NCI-H82 treated with DMSO at 0.1 percent for 48 hours (cell line): ENCODE measurements around the gene PRRX2.

ENCODE experiments used
- DNase-seq: peaks from one replicate; lab custom pipeline; 2025; ENCODE audit not compliant: unreplicated experiment; lab: John Stamatoyannopoulos, UW

The PRRX2 gene

GRCh38 chr9:129703667-129704355 is 38.4 kb downstream of the PRRX2 start:
- DNase-seq = no peak

DNA sequence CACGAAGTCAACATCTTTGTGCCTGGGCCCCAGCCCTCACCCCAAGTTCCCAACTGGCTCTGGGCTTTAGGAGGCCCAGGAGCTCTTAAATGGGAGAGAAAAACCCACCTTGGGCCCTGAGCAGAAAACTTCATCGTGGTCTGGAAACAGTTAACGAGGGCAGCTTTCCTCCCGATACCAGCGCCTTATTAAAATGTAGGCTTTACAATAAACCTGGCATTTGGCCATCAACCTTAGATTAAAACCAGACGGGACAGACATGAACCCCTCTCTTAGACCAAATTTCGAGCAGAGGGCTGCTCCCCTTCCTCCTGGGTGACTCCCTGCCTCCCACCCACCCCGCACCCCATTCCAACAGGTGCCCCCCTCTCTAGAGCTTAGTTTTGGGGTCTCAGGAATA is 39.4 kb downstream of the PRRX2 start:
- DNase-seq = no peak

GRCh38 chr9:129708793-129709192 is 43.3 kb downstream of the PRRX2 start:
- DNase-seq = no peak

DNA sequence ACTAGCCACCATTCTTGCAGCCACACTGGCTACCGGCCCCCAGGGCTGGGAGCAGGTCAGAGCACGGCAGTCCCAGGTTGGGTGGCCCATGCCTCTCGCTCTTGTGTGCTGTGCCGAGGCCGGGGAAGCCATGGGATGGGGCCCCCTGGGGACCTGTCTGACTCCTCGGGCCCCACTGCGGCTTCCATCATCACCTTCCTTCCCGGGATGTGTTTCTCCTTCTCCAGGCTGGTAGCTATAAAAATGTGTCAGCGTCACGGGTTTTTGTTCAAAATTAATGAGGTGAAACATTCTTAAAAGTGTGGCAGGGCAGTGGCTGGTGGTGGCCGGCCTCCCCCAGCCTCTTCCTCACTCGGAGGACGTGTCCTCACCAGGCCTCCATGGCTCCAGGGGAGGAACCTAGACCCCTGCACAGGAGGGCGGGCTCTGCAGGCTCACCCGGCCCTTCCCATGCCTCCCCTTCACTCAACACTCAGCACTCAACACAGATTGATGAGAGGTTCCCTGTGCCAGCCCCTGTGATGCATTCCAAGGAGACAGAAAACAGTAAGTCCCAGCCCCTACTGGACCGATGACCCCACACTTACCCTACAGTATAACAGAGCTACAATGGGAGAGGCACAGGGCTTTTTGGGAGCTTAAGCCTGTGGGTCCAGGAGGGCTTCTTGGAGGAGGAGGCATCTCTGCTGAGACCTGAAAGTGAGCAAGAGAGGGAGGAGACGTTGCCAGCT is 44.2 kb downstream of the PRRX2 start:
- DNase-seq = no peak

DNA sequence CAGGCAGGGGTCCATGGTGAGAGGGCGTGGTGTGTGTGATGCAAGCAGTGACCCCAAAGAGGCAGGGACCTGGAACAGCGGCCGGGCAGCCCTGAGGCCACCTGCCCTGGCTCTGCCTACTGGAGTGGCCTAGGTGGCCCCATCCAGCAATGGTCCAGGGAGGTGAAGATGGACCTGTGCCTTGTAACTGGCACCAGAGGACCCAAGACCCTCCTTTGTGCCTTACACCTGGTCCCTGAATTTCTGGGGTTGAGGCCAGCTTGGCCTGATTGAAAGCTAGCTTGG is 44.7 kb downstream of the PRRX2 start:
- no peak for DNase-seq

DNA sequence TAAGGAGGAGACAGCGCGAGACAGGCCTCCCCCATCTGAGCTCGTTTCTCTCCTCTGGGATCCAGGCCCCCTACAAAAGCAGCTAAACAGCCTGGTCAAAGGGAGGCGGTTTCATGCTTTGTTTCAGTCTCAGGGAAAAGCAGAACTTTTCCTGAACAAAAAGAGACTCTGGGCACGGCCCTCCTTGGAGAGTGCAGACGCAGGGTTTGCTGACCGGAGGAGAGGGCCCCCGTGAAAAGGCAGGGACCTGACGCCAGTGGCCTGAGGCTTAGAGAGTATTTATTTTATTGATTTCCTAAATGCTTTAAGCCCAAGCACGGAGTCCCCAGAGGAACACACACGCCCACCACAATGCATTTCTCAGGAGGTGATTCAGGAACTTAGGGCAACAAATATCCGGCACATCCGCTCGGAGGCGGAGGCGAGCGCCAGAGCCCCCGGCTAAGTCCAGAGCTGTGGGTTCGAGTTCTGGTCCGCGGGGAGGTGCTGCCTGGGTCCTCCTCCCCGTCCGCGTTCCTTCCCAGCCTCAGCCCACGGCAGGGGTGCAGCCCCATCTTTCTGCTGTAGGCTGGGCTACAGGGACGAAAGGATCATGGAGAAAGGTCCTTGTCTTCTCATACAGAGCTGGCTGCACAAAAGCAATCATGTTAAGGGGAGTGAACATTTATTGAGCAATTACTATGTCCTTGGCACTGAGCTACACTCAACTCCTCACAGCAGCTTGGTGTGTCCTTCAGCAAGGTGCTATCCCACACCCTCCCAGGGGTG is 47.4 kb downstream of the PRRX2 start:
- no peak for DNase-seq

DNA sequence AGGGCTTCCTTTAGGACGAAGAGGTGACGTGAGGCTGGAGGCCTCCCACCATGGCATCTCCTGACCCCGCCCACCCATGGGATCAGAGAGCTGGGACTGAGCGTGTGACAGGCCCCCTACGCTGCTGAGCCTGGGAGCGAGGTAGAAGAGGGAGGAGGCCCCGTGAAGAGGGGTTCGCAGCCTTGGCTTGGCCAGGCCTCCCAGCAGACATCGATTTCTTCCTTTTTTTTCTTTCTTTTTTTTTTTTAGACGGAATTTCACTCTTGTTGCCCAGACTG is 47.9 kb downstream of the PRRX2 start:
- DNase-seq = no peak

DNA sequence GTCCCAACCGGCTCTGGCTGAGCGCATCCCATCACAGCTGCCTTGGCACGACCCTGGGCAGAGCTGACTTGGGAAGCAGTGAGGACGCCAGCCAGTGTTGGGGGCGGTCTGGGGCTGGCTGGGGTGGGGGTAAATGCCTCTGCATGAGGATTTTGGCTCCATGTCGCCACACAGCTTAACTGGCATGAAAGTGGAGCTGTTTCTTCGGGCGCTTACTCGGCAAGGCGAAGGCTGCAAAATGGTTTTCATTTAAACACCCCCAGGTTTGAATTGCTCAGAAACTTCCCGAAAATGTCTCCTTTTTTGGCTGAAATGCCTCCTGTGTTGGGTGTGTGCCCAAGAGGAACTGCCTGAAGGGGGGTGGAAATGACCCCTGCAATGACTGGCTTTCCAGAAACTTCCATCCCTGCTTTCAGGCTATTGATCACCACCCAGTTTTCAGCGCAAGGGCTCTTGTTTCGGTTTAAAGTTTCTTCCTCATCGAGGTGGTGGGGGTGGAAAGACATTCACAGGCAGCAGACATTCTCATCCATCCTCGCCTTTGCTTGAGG is 49.1 kb downstream of the PRRX2 start:
- no peak for DNase-seq

DNA sequence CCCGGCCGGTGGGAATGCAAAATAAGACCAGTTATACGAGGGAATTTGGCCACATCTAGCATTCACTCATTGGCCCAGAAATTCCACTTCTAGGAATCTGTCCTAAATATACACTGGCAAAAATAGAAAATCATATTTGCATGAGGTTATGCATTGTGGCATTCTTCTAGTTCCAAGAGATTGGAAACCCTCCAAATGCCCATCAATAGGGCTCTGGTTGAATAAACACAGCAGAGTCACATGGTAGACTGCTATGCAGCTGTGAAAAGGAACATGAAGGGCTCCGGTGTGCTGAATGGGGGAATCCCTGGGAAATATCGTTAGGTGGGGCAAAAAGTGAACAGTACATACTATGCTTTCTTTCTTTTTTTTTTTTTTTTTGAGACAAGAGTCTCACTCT is 50.6 kb downstream of the PRRX2 start:
- DNase-seq = no peak

DNA sequence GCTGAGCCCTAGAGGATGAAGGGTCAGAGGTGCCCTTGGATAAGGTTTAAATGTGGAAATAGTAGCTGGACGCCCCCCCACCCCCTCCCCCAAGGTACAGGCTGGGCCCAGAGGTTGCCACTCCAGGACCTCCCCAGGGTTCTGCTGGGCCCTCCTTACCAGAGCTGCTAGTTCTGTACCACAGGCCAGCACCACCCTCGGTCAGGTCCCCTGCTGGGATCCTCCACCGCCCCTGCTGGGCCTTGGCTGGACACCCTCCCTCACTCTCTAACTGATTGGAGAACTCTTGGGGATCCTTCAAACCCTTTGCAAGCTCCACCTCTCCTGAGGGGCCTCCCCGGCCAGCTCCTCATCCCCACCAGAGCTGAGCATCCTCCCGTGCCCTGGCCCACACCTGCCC is 52.5 kb downstream of the PRRX2 start:
- DNase-seq = no peak

DNA sequence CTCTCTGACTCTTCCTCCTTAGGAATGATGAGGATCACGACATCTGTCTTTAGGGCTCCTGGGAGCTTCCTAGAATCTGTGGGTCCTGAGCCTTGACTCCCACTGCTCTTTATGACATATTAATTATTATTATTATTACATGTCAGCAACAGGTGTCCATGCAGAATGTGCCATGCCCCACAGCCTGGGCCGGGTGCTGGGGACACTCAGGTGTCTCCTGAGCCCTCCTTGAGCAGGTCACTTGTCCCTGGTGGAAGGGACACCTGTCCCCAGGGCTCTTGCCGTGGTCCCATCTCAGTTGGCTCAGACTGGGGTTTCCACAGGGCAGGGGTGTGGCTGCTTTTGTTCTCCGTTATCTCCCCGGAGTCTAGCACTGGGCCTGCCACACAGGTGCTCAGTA is 53.2 kb downstream of the PRRX2 start:
- DNase-seq = no peak

GRCh38 chr9:129719135-129719534 is 53.7 kb downstream of the PRRX2 start:
- DNase-seq = no peak

GRCh38 chr9:129720181-129720864 is 54.9 kb downstream of the PRRX2 start:
- DNase-seq = no peak

DNA sequence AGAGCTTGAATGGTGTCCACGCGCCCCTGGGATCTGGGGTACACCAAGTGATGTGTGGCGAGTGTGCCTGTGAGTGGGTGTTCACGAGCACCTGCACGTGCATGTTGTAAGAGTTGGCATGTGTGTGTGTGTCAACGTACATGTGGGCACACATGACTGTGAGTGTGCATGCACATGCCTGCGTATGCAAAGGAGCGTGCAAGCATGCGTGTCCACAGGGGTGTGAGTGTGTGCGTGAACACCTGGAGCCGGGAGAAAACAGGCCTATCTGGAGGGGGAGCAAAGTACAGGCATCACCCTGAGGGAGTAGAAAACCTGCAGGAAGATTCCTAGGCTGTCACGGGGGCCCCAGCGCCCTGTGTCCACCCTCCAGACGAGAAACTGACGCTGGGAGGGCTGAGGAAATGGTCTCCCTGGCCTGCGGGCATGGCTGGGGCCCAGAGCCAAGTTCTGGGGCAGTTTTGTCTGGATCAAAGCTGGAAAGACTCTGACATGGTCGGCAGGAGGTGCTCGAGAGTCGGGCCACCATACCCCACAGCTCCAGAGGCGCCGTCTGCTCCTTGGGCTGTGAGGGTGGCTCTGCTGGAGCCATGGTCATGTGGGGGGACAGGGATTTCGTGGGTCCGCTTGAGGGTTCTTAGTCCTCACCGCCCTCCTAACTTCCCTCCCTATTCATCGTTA is 55.6 kb downstream of the PRRX2 start:
- DNase-seq = no peak

GRCh38 chr9:129722913-129723312 is 57.5 kb downstream of the PRRX2 start:
- no peak for DNase-seq

- DNase-seq = no peak
These were observed 59.2 kb downstream of the PRRX2 start for GRCh38 chr9:129724456-129725190.

- DNase-seq = no peak
These were observed 60.4 kb downstream of the PRRX2 start for GRCh38 chr9:129725795-129726251.

DNA sequence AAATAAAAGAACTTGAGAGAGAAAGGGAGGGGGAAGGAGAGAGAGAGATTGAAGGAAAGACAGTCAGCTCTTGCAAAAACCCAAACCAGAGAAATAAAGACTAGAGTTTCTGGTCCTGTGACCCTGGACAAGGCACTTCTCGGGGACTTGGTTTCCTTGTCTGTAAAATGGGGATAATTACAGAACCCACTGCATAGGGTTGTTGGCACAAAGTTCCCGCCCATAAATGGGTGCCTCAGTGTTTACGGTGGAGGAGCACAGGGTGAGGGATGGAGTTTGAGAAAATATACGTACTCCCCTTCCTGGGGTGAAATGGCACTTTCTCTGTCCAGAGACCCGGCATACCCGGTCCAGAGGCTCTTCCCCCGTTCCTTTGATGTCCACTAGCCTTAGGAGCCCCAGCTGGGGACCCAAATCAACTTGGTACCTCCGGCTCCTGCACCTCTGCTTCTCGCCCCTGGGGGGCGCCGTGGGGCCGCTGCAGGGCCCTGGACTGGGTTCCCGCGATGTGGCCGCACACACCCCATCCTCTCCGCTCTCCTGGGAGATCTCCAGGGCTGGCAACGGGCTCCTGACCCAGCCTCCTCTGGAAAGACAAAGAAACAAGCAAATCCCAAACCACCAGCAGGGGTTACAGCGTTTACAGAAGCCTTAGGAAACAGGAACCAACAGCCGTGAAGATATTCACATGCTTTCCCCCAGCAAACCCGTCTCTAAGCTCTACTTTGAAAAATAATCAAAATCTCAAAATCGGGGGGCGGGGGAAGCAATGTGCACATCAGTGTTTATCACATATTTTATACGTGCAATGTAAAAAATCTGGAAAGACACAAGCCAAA is 61.1 kb downstream of the PRRX2 start:
- DNase-seq = no peak

- DNase-seq = no peak
These were observed 63.3 kb downstream of the PRRX2 start for GRCh38 chr9:129728744-129729143.
